ENCODE results near the gene SLC7A14. TPM values are rescaled to one million over a fixed set of nuclear protein-coding genes. Genes with fewer than 3 reads are reported as not detected.

The SLC7A14 gene
- total and polyA plus RNA-seq, 2 of the 4 experiments (the other 2 are of a cell fraction): 2.7 to 6.8 TPM

GRCh38 chr3:170608475-170608874, 22.6 kb upstream of the SLC7A14 start:
- no peaks in the 10 kb centered on the region for H3K9me1 ChIP-seq (ENCODE audit: insufficient read depth, low read length)
- DNase-seq (no peak), ATAC-seq (ENCODE audit: low read depth) (no peak)
- H2BK120ac ChIP-seq (ENCODE audit: low read depth, low read length): no peak overlapping the region
- intact Hi-C loops (cut with micrococcal nuclease): loop anchor here (5.0 kb wide), 1 partner anchor 36 kb away; no protein-coding TSS in a partner anchor
- TF ChIP-seq, protein P1, sequence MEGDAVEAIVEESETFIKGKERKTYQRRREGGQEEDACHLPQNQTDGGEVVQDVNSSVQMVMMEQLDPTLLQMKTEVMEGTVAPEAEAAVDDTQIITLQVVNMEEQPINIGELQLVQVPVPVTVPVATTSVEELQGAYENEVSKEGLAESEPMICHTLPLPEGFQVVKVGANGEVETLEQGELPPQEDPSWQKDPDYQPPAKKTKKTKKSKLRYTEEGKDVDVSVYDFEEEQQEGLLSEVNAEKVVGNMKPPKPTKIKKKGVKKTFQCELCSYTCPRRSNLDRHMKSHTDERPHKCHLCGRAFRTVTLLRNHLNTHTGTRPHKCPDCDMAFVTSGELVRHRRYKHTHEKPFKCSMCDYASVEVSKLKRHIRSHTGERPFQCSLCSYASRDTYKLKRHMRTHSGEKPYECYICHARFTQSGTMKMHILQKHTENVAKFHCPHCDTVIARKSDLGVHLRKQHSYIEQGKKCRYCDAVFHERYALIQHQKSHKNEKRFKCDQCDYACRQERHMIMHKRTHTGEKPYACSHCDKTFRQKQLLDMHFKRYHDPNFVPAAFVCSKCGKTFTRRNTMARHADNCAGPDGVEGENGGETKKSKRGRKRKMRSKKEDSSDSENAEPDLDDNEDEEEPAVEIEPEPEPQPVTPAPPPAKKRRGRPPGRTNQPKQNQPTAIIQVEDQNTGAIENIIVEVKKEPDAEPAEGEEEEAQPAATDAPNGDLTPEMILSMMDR (conservative IDR thresholded peaks at IDR 0.05; ENCODE audit: low read depth, low read length): no peak
- TF ChIP-seq CEBPB (IDR thresholded peaks at IDR 0.05; ENCODE audit: low read depth, low read length): no peak
- TF ChIP-seq, protein P2, sequence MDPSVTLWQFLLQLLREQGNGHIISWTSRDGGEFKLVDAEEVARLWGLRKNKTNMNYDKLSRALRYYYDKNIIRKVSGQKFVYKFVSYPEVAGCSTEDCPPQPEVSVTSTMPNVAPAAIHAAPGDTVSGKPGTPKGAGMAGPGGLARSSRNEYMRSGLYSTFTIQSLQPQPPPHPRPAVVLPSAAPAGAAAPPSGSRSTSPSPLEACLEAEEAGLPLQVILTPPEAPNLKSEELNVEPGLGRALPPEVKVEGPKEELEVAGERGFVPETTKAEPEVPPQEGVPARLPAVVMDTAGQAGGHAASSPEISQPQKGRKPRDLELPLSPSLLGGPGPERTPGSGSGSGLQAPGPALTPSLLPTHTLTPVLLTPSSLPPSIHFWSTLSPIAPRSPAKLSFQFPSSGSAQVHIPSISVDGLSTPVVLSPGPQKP (IDR thresholded peaks at IDR 0.05; ENCODE audit: borderline replicate concordance, low read depth, low read length): no peak
- no peak for TF ChIP-seq RCOR1 (IDR thresholded peaks at IDR 0.05; ENCODE audit: insufficient replicate concordance, low read length)
- no peak for TF ChIP-seq SMC3 (IDR thresholded peaks at IDR 0.05; ENCODE audit: low read depth, low read length)
- no peak for TF ChIP-seq MAZ (IDR thresholded peaks at IDR 0.05; ENCODE audit: borderline replicate concordance, low read depth, low read length)
- TF ChIP-seq MXI1 (IDR thresholded peaks at IDR 0.05; ENCODE audit: borderline replicate concordance, low read depth, low read length): no peak
- TF ChIP-seq RAD21 (IDR thresholded peaks at IDR 0.05; ENCODE audit: low read length): no peak
- TF ChIP-seq CHD1 (IDR thresholded peaks at IDR 0.05; ENCODE audit: low read depth, low read length): no peak
- TF ChIP-seq USF2 (IDR thresholded peaks at IDR 0.05; ENCODE audit: low read depth, low read length): no peak
- TF ChIP-seq RFX5 (IDR thresholded peaks at IDR 0.05; ENCODE audit: low read depth, low read length): no peak
- no peak overlapping the region for H4K8ac ChIP-seq (ENCODE audit: low read depth in 2 of 2, low read length in 2 of 2)
- no peak overlapping the region for H4K91ac ChIP-seq (ENCODE audit: insufficient read depth, low read depth, low read length)
- WGBS, 2 experiments (ENCODE audit: extremely low coverage in 2 of 2, insufficient read length in 1 of 2): no CpG with 5 or more reads among the region's 1 CpG
- no peak overlapping the region for H3K23ac ChIP-seq (ENCODE audit: low read depth, low read length)
- no peak overlapping the region for H3K14ac ChIP-seq (replicated peaks; ENCODE audit: low read depth, low read length)
- H3K36me3 ChIP-seq (ENCODE audit: control insufficient read depth, insufficient read depth, low read length): no peaks in the 10 kb centered on the region
- no peak overlapping the region for H3K27ac ChIP-seq (ENCODE audit: insufficient read depth, low read length)
- dilution Hi-C loops (cut with HindIII; ENCODE audit: low sequenced_read_pairs, unreplicated experiment): no loop called here
- no TSS peak for BruUV-seq (replicated peaks)
- H2AFZ ChIP-seq (replicated peaks; ENCODE audit: low read length, poor library complexity): no peak overlapping the region
- no peaks in the 10 kb centered on the region for H4K20me1 ChIP-seq (ENCODE audit: insufficient read depth, low read length)
- no peak overlapping the region for H3K4me2 ChIP-seq (ENCODE audit: low read depth, low read length)
- H3K18ac ChIP-seq (ENCODE audit: low read depth, low read length): no peak overlapping the region
- no peak overlapping the region for H2AK9ac ChIP-seq (replicated peaks; ENCODE audit: low read depth, low read length, poor library complexity)
- no peak overlapping the region for H2BK20ac ChIP-seq (ENCODE audit: low read depth, low read length)
- H4K5ac ChIP-seq (ENCODE audit: low read depth, low read length): no peak overlapping the region
- H3K4me1 ChIP-seq (ENCODE audit: control insufficient read depth, insufficient read depth, low read length): 0 out of 2 replicates have a peak, but pooled peaks cover 2% of the 10 kb centered on the region
- no peak overlapping the region for H3K56ac ChIP-seq (ENCODE audit: extremely low read depth, insufficient read depth, low read length)
- H2AK5ac ChIP-seq (ENCODE audit: low read depth, low read length): no peak overlapping the region
- no peak overlapping the region for H3K9ac ChIP-seq (ENCODE audit: low read depth, low read length)
- no peak overlapping the region for H3K4ac ChIP-seq (ENCODE audit: low read depth, low read length)
- CTCF ChIA-PET: no interaction called here
- no peaks in the 10 kb centered on the region for H3K9me3 ChIP-seq (ENCODE audit: control insufficient read depth, insufficient read depth, low read length)
- H3K79me1 ChIP-seq (ENCODE audit: low read depth in 1 of 2, low read length in 2 of 2): no peaks in the 10 kb centered on the region
- POLR2A ChIA-PET (ENCODE audit: unreplicated experiment): no interaction called here
- in situ Hi-C loops (cut with MboI; ENCODE audit: low sequenced_read_pairs): no loop called here
- no peak overlapping the region for H2BK5ac ChIP-seq (ENCODE audit: low read depth, low read length, poor library complexity, severe bottlenecking)
- H3K4me3 ChIP-seq (ENCODE audit: insufficient read depth, low read depth, low read length): no peak overlapping the region
- H3K27me3 ChIP-seq (ENCODE audit: control insufficient read depth, insufficient read depth, low read length): no peaks in the 10 kb centered on the region
- no peak overlapping the region for H2BK15ac ChIP-seq (ENCODE audit: low read depth, low read length)

All from IMR-90 (cell line).